ENCODE data around the gene VTA1.

GRCh38 chr6:142185641-142186040, 38.6 kb downstream of the VTA1 start:
- TF ChIP-seq CTCF (conservative IDR thresholded peaks at IDR 0.05; ENCODE audit: low read length) (no peak), EZH2phosphoT487 (IDR thresholded peaks at IDR 0.05; ENCODE audit: borderline replicate concordance) (no peak)
